ENCODE results near the gene CIZ1. TPM values are rescaled to one million over a fixed set of nuclear protein-coding genes. Genes with fewer than 3 reads are reported as not detected.
A peak's percentile ranks its signal among the peaks of the same experiment; 100 is the strongest.

CIZ1 gene
- total and polyA plus RNA-seq, 2 of the 13 experiments (the other 11 are each of a cell fraction or from before 2014, with no cell fraction given), result 30.6 to 50.3 TPM

GRCh38 chr9:128127990-128128835, 63.2 kb downstream of the CIZ1 start (continued):
- TF ChIP-seq ZNF318 (CRISPR knock-in tag; IDR thresholded peaks at IDR 0.05), result no peak
- TF ChIP-seq ARNT2 (CRISPR knock-in tag; IDR thresholded peaks at IDR 0.05; ENCODE audit: low read depth), result peak; percentile 74
- TF ChIP-seq ZNF546 (CRISPR knock-in tag; conservative IDR thresholded peaks at IDR 0.05), result no peak
- TF ChIP-seq TCF12 (IDR thresholded peaks at IDR 0.05), result no peak
- TF ChIP-seq TCF12 (CRISPR knock-in tag; IDR thresholded peaks at IDR 0.05), result peak; percentile 73; the same call in 1 of the 2 replicates
- no peak; the same call in 1 of the 2 replicates for TF ChIP-seq KMT2A (CRISPR knock-in tag; IDR thresholded peaks at IDR 0.05)
- peak in 1 of 2 experiments; percentile 88; a peak in 2 of 4 replicates for TF ChIP-seq KLF16 (CRISPR knock-in tag; IDR thresholded peaks at IDR 0.05)
- no peak for TF ChIP-seq ZNF569 (CRISPR knock-in tag; IDR thresholded peaks at IDR 0.05; ENCODE audit: borderline replicate concordance)
- no peak for TF ChIP-seq FOXC1 (CRISPR knock-in tag; IDR thresholded peaks at IDR 0.05; ENCODE audit: borderline replicate concordance)
- no peak for TF ChIP-seq ZBTB1 (CRISPR knock-in tag; IDR thresholded peaks at IDR 0.05; ENCODE audit: borderline replicate concordance)
- peak; percentile 17; the same call in 1 of the 2 replicates for TF ChIP-seq ZNF33B (CRISPR knock-in tag; IDR thresholded peaks at IDR 0.05)
- no peak for TF ChIP-seq ZNF496 (CRISPR knock-in tag; IDR thresholded peaks at IDR 0.05; ENCODE audit: insufficient replicate concordance)
- peak; percentile 22; the same call in 1 of the 2 replicates for TF ChIP-seq KDM4B (CRISPR knock-in tag; IDR thresholded peaks at IDR 0.05)
- TF ChIP-seq ZEB1 (IDR thresholded peaks at IDR 0.05; ENCODE audit: insufficient replicate concordance, low read depth), result no peak
- TF ChIP-seq PREB (CRISPR knock-in tag; IDR thresholded peaks at IDR 0.05), result no peak
- TF ChIP-seq ZNF350 (CRISPR knock-in tag; IDR thresholded peaks at IDR 0.05; ENCODE audit: borderline replicate concordance, low read depth), result peak; percentile 42; the same call in 1 of the 2 replicates
- no peak for TF ChIP-seq FUBP1 (CRISPR knock-in tag; IDR thresholded peaks at IDR 0.05; ENCODE audit: borderline replicate concordance)

All from HepG2 (cell line).